Middle frontal gyrus (tissue), 1 donor: ENCODE measurements around the gene ASPRV1.

ENCODE experiments used
- DNase-seq: peaks from one replicate; pipeline ENCODE4 v3.0.0-alpha.2; 2015; ENCODE audit warnings: low spot score; ENCODE audit errors: extremely low spot score

Gene ASPRV1

DNA sequence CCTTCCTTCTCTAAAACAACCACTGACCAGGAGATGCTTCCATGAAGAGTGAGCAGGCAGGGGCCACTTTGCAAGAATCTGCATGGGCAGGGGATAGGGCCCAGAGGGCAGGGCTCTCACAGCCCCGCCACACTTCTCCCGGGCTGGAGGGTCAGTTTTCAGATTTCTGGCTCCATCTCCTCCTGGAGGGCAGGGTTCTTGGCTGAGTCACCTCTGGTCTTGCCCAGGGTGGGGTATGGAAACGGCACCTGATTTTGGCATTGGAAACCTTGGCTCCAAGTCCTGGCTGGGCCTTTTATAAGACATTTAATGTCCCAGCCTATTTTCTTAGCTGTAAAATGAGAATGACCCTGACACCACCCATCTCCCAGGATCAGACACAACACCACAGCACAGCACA is 27.6 kb upstream of the ASPRV1 start:
- DNase-seq, result no peak

DNA sequence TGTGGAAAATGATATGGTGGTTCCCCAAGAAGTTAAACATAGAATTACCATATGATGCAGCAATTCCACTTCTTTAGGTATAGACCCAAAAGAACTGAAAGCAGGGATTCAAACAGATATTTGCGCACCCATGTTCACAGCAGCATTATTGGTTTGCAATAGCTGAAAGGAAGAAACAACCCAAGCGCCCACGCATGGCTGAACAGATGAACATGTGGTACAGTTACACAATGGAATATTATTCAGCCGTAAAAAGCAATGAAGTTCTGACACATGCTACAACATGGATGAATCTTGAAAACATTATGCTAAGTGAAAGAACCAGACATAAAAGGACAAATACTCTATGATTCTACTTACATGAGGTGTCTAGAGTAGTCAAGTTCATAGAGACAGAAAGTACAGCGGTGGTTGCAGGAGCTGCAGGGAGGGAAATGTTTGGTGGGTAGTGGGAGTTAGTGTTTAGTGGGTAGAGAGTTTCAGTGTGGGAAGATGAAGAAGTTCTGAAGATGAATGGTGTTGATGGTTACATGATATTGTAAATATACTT is 26.7 kb upstream of the ASPRV1 start:
- no peak for DNase-seq

GRCh38 chr2:69986691-69987090 is 25.3 kb upstream of the ASPRV1 start:
- DNase-seq, result no peak

GRCh38 chr2:69985688-69986087 is 24.3 kb upstream of the ASPRV1 start:
- no peak for DNase-seq

DNA sequence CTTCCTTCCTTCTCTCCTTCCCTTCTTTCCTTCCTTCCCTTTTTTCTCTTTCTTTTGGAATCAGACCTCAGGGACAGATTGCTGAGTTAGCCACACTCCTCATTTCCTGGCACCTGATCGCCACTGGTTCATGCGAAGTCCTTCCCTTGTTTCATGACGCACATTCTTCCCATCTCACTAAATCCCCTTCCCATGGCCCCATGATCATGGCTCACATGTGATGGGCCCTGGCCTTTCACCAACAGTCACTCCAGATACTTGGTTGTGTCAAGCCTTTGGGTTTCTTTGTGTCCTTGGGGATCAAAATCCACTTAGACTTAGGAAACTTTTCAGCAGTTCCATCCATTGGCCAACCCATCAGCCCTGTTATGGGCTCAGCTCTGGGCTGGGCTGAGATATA is 23.8 kb upstream of the ASPRV1 start:
- no peak for DNase-seq

DNA sequence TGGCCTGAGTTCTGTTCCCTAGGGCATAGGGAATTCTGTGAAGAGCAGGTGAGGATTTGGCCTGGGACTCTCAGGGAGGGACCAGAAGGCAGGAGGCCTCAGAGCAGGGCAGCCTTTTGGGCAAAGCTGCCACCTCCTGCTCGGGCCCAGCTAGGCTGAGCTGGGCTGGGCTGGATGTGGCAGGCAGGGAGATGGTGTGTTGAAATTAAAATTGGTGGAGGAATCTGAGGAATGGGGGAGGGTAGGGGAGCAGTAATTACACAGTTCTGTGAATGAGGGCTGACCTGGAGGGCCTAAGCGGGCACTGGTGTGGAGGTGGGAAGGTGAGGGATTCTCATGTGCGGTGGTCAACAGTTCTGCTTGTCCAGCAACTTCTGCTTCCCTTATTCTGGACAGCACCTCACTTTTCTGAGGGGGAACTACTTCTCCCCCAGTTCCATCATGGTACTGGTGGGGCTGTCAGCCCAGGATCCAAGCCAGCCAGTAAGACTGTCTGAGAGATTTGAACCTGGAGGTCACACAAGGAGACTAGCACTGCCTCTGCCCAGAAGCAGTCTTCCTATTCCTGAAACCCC is 22.0 kb upstream of the ASPRV1 start:
- DNase-seq, result no peak

- no peak for DNase-seq
These were observed 18.7 kb upstream of the ASPRV1 start for GRCh38 chr2:69979902-69980807.

DNA sequence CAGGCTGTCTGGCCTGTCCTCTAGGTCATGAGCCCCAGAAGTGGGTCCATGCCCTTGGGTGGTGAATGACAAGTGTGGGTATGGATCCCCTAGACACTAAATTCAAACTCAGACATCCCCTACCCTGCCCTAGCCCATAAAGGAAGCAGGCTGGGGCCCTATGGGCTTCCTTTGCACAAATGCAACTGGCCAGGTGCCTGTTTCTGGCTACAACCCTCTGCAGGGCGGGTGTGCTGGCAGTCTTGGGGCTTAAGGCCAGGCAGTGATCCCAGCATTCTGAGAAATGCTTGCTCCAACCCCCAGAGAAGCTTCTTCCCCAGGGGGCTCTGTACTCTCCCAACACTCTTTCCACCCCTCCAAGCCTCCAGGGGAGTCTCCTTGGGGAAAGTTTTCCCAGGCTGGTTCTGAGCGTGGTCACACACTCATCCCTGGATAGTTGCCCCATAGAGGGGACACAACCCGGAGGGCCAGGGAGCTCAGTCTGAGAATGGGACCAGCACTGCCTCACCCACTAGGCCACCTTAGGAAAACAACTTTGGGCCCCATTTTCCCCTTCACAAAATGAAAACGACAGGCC is 16.6 kb upstream of the ASPRV1 start:
- DNase-seq, result no peak

- no peak for DNase-seq
These were observed 15.8 kb upstream of the ASPRV1 start for GRCh38 chr2:69977186-69977585.

GRCh38 chr2:69975853-69976462 is 14.5 kb upstream of the ASPRV1 start:
- DNase-seq, result no peak

DNA sequence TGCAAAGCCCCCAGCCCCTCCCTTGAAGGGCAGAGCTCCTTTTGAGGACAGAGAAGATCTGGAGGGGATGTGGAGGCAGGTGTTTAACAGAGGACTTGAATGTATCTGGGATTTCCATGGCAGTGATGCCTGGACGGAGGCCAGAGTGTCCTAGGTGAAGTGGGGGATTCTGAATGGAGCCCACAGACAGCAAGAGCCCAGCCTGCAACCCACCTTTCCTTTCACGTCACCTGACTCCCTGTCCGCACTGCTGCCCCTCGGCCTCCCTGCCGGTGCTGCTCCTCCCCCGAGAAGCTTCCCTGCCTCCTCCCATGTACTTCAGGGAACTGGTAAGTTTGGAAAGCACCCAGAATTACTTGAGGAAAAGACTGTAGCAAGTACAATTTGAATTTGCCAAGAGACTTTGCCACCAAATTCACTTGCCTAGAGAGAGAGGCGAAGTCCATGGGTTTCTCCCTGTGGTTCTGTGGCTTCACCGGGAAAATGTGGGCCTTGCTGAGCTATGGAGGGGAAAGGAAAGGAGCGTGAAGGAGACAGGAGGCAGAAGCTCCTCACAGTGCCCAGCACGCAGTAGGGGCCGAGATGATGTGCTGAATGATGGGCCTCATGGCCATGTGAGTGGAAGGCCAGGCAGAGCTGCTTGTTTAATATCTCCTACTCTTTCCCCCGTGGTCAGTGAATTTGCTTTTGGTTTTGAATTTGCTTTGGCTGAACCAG is 13.9 kb upstream of the ASPRV1 start:
- DNase-seq, result no peak

DNA sequence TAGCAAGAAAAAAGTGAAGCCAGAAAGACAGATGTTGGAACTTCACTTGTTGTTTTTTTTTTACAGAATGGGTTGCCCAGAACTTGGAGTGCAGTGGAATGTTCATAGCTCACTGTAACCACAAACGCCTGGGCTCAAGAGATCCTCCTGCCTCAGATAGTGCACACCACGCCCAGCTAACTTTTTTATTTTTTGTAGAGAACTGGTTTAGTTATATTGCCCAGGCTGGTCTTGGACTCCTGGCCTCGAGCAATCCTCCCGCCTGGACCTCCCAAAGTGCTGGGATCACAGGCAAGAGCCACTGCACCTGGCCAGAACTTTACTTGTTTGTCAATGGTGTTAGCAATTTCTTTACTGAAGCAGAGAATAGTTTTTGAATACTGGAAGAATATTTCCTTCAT is 11.9 kb upstream of the ASPRV1 start:
- no peak for DNase-seq

DNA sequence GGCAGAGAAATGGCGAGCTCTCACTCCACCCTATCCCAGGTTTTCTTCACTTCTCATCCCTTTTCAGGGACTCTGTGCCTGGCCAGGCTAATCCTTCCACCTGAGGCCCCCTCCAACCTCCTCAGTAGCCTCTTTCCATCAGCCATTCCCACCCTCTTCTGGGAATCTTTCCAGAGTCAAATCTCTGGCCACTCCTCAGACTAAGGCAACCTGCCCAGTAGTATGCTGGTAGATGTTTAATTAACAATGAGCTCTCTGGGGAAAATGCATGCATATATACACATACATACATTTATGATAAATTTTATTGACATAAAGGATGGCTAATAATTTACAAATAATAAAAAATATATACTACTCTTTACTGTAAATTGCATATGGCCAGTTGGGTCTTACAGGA is 11.4 kb upstream of the ASPRV1 start:
- DNase-seq, result no peak

- DNase-seq, result no peak
These were observed 8.6 kb upstream of the ASPRV1 start for GRCh38 chr2:69969991-69970390.

- DNase-seq, result no peak
These were observed 7.9 kb upstream of the ASPRV1 start for GRCh38 chr2:69969126-69969983.

- DNase-seq, result no peak
These were observed 7.2 kb upstream of the ASPRV1 start for GRCh38 chr2:69968609-69969008.

DNA sequence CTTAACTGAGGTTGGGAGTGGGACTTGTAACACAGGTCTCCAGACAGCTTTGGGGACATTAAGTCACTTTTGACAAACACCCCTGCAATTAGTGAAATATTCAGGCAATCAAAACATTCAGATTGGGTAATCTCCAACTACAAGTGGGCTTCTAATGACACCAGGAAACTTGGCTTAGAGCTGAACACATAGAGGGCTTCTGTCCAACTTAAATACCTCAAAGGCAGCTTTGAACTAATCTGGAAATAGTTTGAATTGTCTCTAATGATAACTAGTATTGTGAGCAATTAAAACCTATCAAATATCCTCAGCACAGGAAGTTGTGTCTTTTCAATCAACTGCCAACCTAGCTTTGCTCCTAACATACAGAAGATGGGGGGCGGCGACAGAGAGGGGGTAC is 5.1 kb upstream of the ASPRV1 start:
- DNase-seq, result no peak

DNA sequence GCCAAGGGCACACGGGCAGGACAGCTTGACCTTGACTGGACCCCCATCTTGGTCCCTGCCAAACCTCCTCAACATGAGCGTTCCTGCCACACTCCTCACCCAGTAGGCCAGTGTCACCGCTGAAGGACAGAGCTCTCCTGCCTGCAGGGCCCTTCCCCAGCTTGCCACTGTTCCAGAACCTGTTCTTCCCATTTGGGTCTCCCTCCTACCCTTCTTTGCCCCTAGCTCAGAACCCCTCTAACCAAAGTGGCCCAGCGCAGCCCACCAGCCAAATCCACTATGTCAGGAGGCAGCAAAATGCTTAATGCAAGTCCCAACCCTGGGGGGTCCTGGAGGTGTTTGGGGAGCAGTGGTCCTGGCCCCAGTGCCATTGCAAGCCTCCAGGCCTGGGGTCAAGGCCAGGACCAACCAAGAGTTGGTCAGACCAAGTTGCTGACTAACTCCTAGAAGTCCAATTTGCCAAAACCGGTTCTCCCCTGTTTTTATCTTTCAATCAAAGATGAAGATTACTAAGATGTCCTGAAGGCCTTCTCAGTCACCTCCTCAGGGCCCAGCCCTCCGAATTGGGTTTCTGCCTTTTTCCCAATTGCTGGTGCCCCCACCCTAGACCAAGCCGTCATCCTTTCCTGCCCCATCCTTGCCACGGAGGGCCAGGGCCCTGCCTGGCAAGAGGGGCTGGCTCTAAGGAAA is 4.5 kb upstream of the ASPRV1 start:
- no peak for DNase-seq

- DNase-seq, result no peak
These were observed 3.0 kb upstream of the ASPRV1 start for GRCh38 chr2:69964353-69964841.
